Activated CD8-positive, alpha-beta T cell treated with anti-CD3 and anti-CD28 coated beads for 36 hours (primary cell): ENCODE measurements around the gene PPP1R9A. TPM values are rescaled to one million over a fixed set of nuclear protein-coding genes. Genes with fewer than 3 reads are reported as not detected.

ENCODE experiments used
- ATAC-seq: fragments of 200-7000 bp; cut with Tn5 transposase; one replicate; pipeline ENCODE4 v1.10.0; 2021; ENCODE audit warnings: mild to moderate bottlenecking, moderate library complexity
- CTCF ChIA-PET: fragments of 350-600 bp; sonication (Branson Sonifier 250); formaldehyde crosslinking; loops from one replicate; lab custom pipeline; 2021; ENCODE audit warnings: antibody characterized with exemption; lab: Charles Lee
- POLR2A ChIA-PET: fragments of 350-600 bp; sonication (Branson Sonifier 250); formaldehyde crosslinking; loops from one replicate; lab custom pipeline; 2021; ENCODE audit warnings: antibody characterized with exemption; lab: Charles Lee
- DNase-seq: peaks from one replicate; pipeline ENCODE4 v3.0.0-alpha.2; 2020
- H3K27ac Mint-ChIP-seq: one replicate; pipeline ENCODE4 v1.8.0; 2021; ENCODE audit warnings: mild to moderate bottlenecking, mixed read lengths
- H3K27me3 Mint-ChIP-seq: one replicate; pipeline ENCODE4 v1.8.0; 2021; ENCODE audit warnings: mixed read lengths
- H3K36me3 Mint-ChIP-seq: one replicate; pipeline ENCODE4 v1.8.0; 2021; ENCODE audit warnings: low read depth, mixed read lengths
- H3K4me1 Mint-ChIP-seq: one replicate; pipeline ENCODE4 v1.8.0; 2021; ENCODE audit warnings: low read depth, mixed read lengths
- H3K4me3 Mint-ChIP-seq: one replicate; pipeline ENCODE4 v1.8.0; 2021; ENCODE audit warnings: mild to moderate bottlenecking, moderate library complexity, mixed read lengths
- H3K9me3 Mint-ChIP-seq: one replicate; pipeline ENCODE4 v1.8.0; 2021; ENCODE audit warnings: mixed read lengths
- CTCF ChIP-seq: fragments of 200-600 bp; IDR thresholded peaks from one replicate; pipeline ENCODE4 v1.8.0; 2022; ENCODE audit warnings: antibody characterized with exemption, mild to moderate bottlenecking
- intact Hi-C: fragments of 100-400 bp; cut with micrococcal nuclease; formaldehyde crosslinking; loops from one replicate; pipeline ENCODE4 v1.10.0; 2022
- total RNA-seq, 2 experiments: library from RNA; stranded (reverse); gene quantifications; one replicate each; pipeline ENCODE4 v1.2.3, GENCODE V29; 2021

Gene PPP1R9A
- total RNA-seq, 2 experiments from 2014 or later, result 0.05 to 0.13 TPM

- ChIA-PET POLR2A (no interaction called here), CTCF (no interaction called here)
- DNase-seq (no peak), ATAC-seq (no peak)
- intact Hi-C loops, result no loop called here
- Mint-ChIP-seq H3K27ac (no peak overlapping the region), H3K9me3 (no peaks in the 10 kb centered on the region), H3K4me1 (no peaks in the 10 kb centered on the region), H3K4me3 (no peak overlapping the region), H3K27me3 (peaks cover 8% of the 10 kb centered on the region), H3K36me3 (no peaks in the 10 kb centered on the region)
- TF ChIP-seq CTCF, result no peak
These were observed 404.0 kb downstream of the PPP1R9A start for GRCh38 chr7:95311389-95311788.

- DNase-seq (no peak), ATAC-seq (no peak)
- no peaks in the 10 kb centered on the region for H3K9me3 Mint-ChIP-seq
- CTCF ChIA-PET, result no interaction called here
- intact Hi-C loops, result no loop called here
- POLR2A ChIA-PET, result no interaction called here
- peaks cover 7% of the 10 kb centered on the region for H3K27me3 Mint-ChIP-seq
- no peaks in the 10 kb centered on the region for H3K4me1 Mint-ChIP-seq
- H3K4me3 Mint-ChIP-seq, result no peak overlapping the region
- no peak overlapping the region for H3K27ac Mint-ChIP-seq
- no peaks in the 10 kb centered on the region for H3K36me3 Mint-ChIP-seq
- no peak for TF ChIP-seq CTCF
These were observed 405.2 kb downstream of the PPP1R9A start for GRCh38 chr7:95312561-95312960.

GRCh38 chr7:95316588-95316987 lies 409.2 kb downstream of the PPP1R9A start:
- DNase-seq, result no peak
- Mint-ChIP-seq H3K27ac (no peak overlapping the region), H3K4me1 (no peaks in the 10 kb centered on the region), H3K9me3 (no peaks in the 10 kb centered on the region), H3K27me3 (peaks cover 7% of the 10 kb centered on the region), H3K4me3 (no peak overlapping the region), H3K36me3 (no peaks in the 10 kb centered on the region)
- POLR2A ChIA-PET, result no interaction called here
- CTCF ChIA-PET, result no interaction called here
- ATAC-seq, result no peak
- no peak for TF ChIP-seq CTCF
- intact Hi-C loops, result no loop called here

GRCh38 chr7:95317546-95317945 lies 410.2 kb downstream of the PPP1R9A start:
- TF ChIP-seq CTCF, result no peak
- DNase-seq (no peak), ATAC-seq (no peak)
- H3K4me3 Mint-ChIP-seq, result no peak overlapping the region
- H3K27me3 Mint-ChIP-seq, result peaks cover 4% of the 10 kb centered on the region
- intact Hi-C loops, result no loop called here
- H3K27ac Mint-ChIP-seq, result no peak overlapping the region
- no peaks in the 10 kb centered on the region for H3K4me1 Mint-ChIP-seq
- no peaks in the 10 kb centered on the region for H3K36me3 Mint-ChIP-seq
- CTCF ChIA-PET, result no interaction called here
- H3K9me3 Mint-ChIP-seq, result no peaks in the 10 kb centered on the region
- POLR2A ChIA-PET, result no interaction called here

GRCh38 chr7:95317966-95318365 lies 410.6 kb downstream of the PPP1R9A start:
- Mint-ChIP-seq H3K27ac (no peak overlapping the region), H3K4me3 (no peak overlapping the region), H3K27me3 (peaks cover 4% of the 10 kb centered on the region), H3K9me3 (no peaks in the 10 kb centered on the region), H3K4me1 (no peaks in the 10 kb centered on the region), H3K36me3 (no peaks in the 10 kb centered on the region)
- TF ChIP-seq CTCF, result no peak
- DNase-seq, result no peak
- CTCF ChIA-PET, result no interaction called here
- no peak for ATAC-seq
- intact Hi-C loops, result no loop called here
- POLR2A ChIA-PET, result no interaction called here
